GM18867 (cell line): ENCODE data around the gene ELOVL6.
"Not testable (repeated sequence)": the region's sequence is repeated elsewhere in the genome, so short reads cannot be mapped to it uniquely, and the experiment has no call there.

Experiments
- ATAC-seq: cut with Tn5 transposase; IDR thresholded peaks from one replicate; pipeline ENCODE4 v1.9.1; 2021; ENCODE audit warnings: mild to moderate bottlenecking, moderate library complexity; ENCODE audit not compliant: unreplicated experiment

Gene ELOVL6

GRCh38 chr4:110039164-110039563, 159.3 kb downstream of the ELOVL6 start:
- not testable (repeated sequence) for ATAC-seq

- peak; percentile 99 for ATAC-seq
These were observed 164.4 kb downstream of the ELOVL6 start for GRCh38 chr4:110034026-110034393.

GRCh38 chr4:110033355-110034025, 164.9 kb downstream of the ELOVL6 start:
- peak; percentile 6 for ATAC-seq

DNA sequence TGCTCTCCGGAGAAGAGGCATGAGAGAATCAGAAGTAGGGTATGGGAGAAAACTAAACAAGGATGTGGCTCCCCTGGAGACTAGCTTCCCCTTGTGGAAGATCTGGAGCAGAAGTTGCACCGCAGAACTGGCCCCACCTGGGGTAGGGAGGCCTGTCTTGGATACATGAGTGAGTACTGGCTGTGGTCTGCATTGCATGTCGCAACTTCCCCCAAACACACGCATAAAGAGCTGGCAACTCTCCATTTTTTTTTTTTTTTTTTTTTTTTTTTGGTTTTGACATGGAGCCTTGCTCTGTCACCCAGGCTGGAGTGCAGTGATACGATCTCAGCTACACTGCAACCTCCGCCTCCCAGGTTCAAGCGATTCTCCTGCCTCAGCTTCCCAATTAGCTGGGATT, 165.8 kb downstream of the ELOVL6 start:
- ATAC-seq, result no peak

GRCh38 chr4:110025718-110026117, 172.7 kb downstream of the ELOVL6 start:
- ATAC-seq, result no peak

GRCh38 chr4:110025056-110025455, 173.4 kb downstream of the ELOVL6 start:
- ATAC-seq, result no peak

DNA sequence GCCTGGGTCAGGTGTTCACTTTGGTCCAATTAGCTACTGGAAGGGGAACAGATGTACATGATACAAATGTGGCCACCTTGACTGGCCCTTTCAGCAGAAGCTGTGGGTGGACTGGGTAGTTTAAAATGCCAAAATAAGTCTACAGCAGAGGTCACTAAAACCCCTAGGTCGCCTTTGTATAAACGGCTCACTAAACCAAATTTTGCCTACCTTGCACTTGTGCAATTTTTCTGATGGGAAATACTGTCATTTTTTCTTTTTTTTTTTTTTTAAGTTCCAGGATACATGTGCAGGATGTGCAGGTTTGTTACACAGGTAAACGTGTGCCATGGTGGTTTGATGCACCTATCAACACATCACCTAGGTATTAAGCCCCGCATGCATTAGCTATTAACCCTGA, 176.0 kb downstream of the ELOVL6 start:
- no peak for ATAC-seq

- ATAC-seq, result no peak
These were observed 177.6 kb downstream of the ELOVL6 start for GRCh38 chr4:110020646-110021443.

DNA sequence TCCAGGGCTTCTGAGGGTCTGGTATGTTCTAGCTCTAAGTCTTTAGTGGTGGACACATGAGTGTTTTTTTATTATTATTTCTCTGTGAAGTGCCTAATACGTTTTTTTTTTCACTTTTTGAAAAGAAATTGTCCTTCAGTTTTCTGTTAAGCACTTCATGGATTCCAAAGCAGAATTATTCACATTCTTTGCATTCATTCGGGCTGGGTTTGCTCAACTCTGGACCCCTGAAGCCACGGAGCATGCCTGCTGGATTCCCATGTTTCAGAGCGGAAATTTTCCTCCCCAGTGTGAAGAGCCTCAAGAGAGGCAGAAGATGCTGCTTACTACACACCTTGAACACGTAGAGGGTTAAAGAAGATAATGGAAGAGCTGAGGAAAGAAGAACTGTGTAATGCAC, 178.3 kb downstream of the ELOVL6 start:
- no peak for ATAC-seq

- ATAC-seq, result no peak
These were observed 179.3 kb downstream of the ELOVL6 start for GRCh38 chr4:110019153-110019552.

- no peak for ATAC-seq
These were observed 184.2 kb downstream of the ELOVL6 start for GRCh38 chr4:110014233-110014632.

GRCh38 chr4:110012917-110013316, 185.5 kb downstream of the ELOVL6 start:
- no peak for ATAC-seq

DNA sequence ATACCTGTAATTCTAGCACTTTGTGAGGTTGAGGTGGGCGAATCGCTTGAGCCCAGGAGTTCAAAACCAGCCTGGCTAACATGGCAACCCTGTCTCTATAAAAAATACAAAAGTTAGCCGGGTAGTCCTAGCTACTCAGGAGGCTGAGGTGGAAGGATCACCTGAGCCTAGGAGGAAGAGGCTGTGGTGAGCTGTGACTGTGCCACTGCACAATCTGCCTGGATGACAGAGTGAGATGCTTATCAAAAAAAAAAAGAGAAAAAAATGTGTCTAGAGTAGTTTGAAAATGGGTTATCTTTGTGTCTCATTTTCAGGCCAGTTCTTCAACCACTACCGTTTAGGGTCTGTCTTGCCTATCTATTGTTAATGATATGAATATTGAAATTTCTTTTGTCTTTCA, 187.6 kb downstream of the ELOVL6 start:
- no peak for ATAC-seq

DNA sequence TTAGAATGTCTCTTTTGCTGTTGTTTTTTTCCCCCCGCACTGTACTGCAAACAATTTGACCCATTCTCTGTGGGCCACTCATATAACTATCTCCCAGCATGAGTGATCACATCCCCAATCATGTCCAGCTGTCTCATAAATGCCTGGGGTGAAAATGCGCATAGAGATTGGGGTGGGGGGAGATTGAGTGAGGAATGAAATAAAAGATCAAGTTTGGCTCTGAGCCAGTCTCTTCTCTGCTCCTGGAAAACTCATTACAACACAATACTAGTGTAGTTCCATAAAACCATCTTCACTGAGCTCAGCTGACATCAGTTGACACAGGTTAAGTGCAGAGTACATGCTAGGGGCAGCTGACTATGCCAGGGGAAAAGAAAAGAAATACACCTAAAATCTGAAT, 188.9 kb downstream of the ELOVL6 start:
- ATAC-seq, result no peak

DNA sequence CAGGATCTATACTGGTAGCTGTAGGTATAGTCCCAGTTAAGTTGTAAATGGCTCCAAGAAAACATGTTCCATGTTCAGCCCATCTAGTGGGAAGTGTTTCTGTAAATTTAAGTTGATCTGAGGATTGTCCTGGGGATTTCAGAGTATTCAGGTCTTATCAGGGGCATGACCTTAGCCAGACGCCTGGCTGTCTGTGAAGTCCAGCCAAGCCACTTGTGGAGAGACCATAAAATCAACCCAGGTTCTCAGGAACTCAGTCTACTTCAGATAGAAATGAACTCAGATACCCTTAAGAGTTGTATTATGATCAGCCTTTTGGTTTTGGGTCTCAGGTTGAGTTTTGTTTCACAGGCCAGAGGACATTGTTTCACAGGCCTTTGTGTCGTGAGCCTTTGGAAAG, 189.9 kb downstream of the ELOVL6 start:
- no peak for ATAC-seq

DNA sequence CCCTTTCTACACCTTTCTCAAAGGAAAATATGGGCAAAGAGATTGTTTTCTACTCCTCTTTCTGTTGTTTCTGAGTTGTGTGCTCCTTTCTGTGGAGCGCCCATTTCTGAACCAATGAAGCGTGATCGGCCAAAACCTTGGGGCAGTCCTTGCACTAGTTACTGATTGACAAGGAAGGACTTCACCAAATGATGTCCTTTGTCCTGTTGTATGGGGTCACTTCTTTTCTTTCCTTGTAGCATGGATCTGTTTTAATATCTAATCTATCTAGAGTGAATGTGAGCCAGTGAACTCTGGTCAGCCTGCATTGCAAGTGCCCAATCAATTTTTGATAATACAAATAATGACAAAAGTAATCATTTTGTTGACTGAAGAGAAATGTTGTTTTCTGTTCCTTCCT, 191.2 kb downstream of the ELOVL6 start:
- ATAC-seq, result no peak

DNA sequence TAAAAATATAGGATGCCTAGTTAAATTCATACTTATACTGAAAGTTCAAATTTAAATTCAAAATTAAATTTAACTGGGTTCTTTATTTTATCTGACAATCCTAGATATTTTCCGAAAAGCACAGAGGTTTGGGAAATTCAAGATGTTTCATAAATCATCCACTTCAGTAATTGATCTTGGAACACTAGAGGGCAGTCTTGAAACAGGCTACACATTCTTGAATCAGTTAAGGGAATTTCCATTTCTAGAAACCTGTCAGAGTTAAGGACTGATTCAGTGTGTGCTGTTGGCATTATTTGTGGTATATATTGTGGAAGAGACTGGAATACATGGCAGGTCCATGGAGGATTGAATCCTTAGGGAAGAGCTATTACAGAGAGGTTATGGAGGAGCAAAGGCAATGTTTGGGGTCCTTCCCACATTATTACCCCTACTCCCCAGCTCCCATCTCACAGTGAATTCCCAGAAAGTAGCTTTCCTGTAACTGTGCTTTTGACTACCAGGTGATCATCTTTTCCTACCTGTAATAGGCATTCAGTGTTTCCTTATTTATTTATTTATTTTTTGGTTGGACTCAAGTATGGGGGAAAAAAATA, 192.9 kb downstream of the ELOVL6 start:
- ATAC-seq, result peak; percentile 83

DNA sequence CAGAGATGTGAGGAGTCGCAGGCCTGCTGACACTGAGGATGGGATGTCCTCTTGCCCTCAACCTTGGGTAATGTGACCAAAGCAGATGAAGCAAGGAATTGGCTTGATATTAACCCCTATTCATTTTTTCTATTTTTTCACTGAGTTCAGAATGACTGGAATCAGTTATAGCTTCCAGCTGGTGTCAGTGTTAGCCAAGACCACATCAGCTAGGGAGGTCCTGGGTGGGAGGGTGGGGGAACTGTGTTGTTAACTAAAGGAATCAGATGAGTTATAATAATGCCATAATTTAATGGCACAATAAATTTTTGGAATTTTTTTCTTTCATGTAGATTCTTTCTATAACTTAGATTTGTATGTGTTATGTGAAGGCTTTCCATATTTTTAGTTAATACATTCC, 193.9 kb downstream of the ELOVL6 start:
- ATAC-seq, result no peak

GRCh38 chr4:110003401-110004187, 194.8 kb downstream of the ELOVL6 start:
- ATAC-seq, result no peak

DNA sequence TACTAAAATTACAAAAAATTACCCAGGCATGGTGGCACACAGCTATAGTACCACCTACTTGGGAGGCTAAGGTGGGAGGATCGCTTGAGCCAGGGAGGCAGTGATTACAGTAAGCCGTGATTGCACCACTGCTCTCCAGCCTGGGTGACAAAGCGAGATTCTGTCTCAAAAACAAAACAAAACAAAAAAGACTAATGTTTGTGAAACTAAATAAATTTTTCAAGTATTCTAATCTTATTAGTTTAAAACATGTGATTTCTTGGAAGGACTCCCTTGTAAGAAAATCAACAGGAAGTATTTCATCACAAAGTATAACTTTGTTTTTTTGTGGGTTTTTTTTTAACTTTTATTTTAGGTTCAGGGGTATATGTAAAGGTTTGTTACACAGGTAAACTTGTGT, 196.1 kb downstream of the ELOVL6 start:
- no peak for ATAC-seq

DNA sequence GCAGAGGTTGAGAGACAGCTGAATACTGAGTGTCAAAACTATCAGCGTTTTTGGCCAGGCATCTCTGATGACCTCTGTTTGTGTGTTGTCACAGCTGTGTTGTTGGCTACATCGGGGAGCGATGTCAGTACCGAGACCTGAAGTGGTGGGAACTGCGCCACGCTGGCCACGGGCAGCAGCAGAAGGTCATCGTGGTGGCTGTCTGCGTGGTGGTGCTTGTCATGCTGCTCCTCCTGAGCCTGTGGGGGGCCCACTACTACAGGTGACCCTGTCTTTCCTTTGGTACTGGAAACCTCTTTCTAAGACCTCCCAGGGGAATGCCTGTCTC, 198.9 kb downstream of the ELOVL6 start:
- no peak for ATAC-seq
